Vagina (tissue), 2 donors: ENCODE data around the gene CACNA1D.

Experiments
- POLR2A ChIP-seq, 2 donors: fragments of 450-650 bp; IDR thresholded peaks; one replicate each; pipeline ENCODE4 v1.6.1; 2017; ENCODE audit warnings: antibody characterized with exemption in 2 of 2, mild to moderate bottlenecking in 2 of 2, moderate library complexity in 2 of 2
- POLR2AphosphoS5 ChIP-seq, 2 donors: sonication (generic); formaldehyde crosslinking; IDR thresholded peaks; one replicate each; pipeline ENCODE4 v1.9.0; 2017; ENCODE audit warnings: antibody characterized with exemption in 2 of 2, mild to moderate bottlenecking in 2 of 2, low read depth in 1 of 2; ENCODE audit not compliant: insufficient read depth in 1 of 2
- TF ChIP-seq, protein P1 (sequence below), 3 experiments: fragments of 450-650 bp in 2 of 3; fragments of 200-600 bp in 1 of 3; sonication (generic) in 1 of 3; IDR thresholded peaks; one replicate each; pipeline ENCODE4 v1.5.1; 2017 to 2019; ENCODE audit warnings: antibody characterized with exemption in 3 of 3, mild to moderate bottlenecking in 2 of 3, moderate library complexity in 2 of 3

- TF ChIP-seq, protein P1, sequence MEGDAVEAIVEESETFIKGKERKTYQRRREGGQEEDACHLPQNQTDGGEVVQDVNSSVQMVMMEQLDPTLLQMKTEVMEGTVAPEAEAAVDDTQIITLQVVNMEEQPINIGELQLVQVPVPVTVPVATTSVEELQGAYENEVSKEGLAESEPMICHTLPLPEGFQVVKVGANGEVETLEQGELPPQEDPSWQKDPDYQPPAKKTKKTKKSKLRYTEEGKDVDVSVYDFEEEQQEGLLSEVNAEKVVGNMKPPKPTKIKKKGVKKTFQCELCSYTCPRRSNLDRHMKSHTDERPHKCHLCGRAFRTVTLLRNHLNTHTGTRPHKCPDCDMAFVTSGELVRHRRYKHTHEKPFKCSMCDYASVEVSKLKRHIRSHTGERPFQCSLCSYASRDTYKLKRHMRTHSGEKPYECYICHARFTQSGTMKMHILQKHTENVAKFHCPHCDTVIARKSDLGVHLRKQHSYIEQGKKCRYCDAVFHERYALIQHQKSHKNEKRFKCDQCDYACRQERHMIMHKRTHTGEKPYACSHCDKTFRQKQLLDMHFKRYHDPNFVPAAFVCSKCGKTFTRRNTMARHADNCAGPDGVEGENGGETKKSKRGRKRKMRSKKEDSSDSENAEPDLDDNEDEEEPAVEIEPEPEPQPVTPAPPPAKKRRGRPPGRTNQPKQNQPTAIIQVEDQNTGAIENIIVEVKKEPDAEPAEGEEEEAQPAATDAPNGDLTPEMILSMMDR (IDR thresholded peaks at IDR 0.05) = no peak
- TF ChIP-seq POLR2AphosphoS5 (IDR thresholded peaks at IDR 0.05; ENCODE audit: insufficient read depth in 1 of 2, low read depth in 1 of 2) (no peak), POLR2A (IDR thresholded peaks at IDR 0.05) (no peak)
These were observed 368.7 kb downstream of the CACNA1D start for GRCh38 chr3:53863145-53863544.
